A549 treated with DMSO at 1 μM for 4 hours (cell line): ENCODE results near the gene OGN. TPM values are rescaled to one million over a fixed set of nuclear protein-coding genes. Genes with fewer than 3 reads are reported as not detected.

Experiments
- total RNA-seq: library from RNA; stranded (reverse); fragments of 200-300 nt; extraction: Qiagen RNA extraction; gene quantifications from 5 replicates; pipeline ENCODE4 v1.2.3, GENCODE V29; 2022; ENCODE audit warnings: low read depth

The OGN gene
- total RNA-seq: not detected in 5 replicates

GRCh38 chr9:92404042-92404836, at the start of gene OGN:
Gene OGN (minus strand): TSS chr9:92404578. CDS start chr9:92403407, 1,171 bp downstream.

GRCh38 chr9:92424340-92424739, 20.0 kb upstream of the OGN start, which contains the start of gene OMD:
Gene OMD (minus strand): TSS chr9:92424471. CDS start chr9:92417558, 6,913 bp downstream.

Other genes with a start within 250 kb of the OGN start
- gene IARS1, start 110.9 kb downstream of the OGN start, total RNA-seq: 106 to 124 TPM (median 111 TPM) in 5 replicates
- gene NOL8, start 79.2 kb downstream of the OGN start, total RNA-seq: 30.3 to 36.3 TPM (median 33.2 TPM) in 5 replicates
- gene CENPP, start 78.6 kb downstream of the OGN start, total RNA-seq: 5.3 to 9.9 TPM (median 6.8 TPM) in 5 replicates
- gene OMD, start 19.9 kb upstream of the OGN start, total RNA-seq: not detected in 5 replicates
- gene ASPN, start 77.9 kb upstream of the OGN start, total RNA-seq: not detected in 5 replicates
- gene ECM2, start 131.4 kb upstream of the OGN start, total RNA-seq: 0.12 to 0.29 TPM (median 0.19 TPM) in 5 replicates